WTC11 (cell line): ENCODE measurements around the gene CD164L2. TPM values are rescaled to one million over a fixed set of nuclear protein-coding genes. Genes with fewer than 3 reads are reported as not detected.
A peak's percentile ranks its signal among the peaks of the same experiment; 100 is the strongest.

ENCODE experiments used
- ATAC-seq: fragments of 200-7000 bp; cut with Tn5 transposase; 2 replicates; pipeline ENCODE4 v1.10.0; 2021; ENCODE audit warnings: mild to moderate bottlenecking, moderate library complexity
- CTCF ChIA-PET: fragments of 300-600 bp; sonication (Branson Sonifier 250); formaldehyde crosslinking; loops from one replicate; lab custom pipeline; 2021; ENCODE audit warnings: antibody characterized with exemption; lab: Charles Lee
- POLR2A ChIA-PET: fragments of 350-600 bp; sonication (Branson Sonifier 250); formaldehyde crosslinking; loops from one replicate; lab custom pipeline; 2021; ENCODE audit warnings: antibody characterized with exemption; lab: Charles Lee
- DNase-seq: peaks from one replicate; pipeline ENCODE4 v3.0.0; 2021; ENCODE audit warnings: low spot score
- H3K27ac Mint-ChIP-seq: 2 replicates; pipeline ENCODE4 v1.8.0; 2021; ENCODE audit warnings: mixed read lengths
- H3K27me3 Mint-ChIP-seq: 2 replicates; pipeline ENCODE4 v1.8.0; 2021; ENCODE audit warnings: low read depth, mild to moderate bottlenecking, moderate library complexity, mixed read lengths
- H3K36me3 Mint-ChIP-seq: 2 replicates; pipeline ENCODE4 v1.8.0; 2021; ENCODE audit warnings: mixed read lengths
- H3K4me1 Mint-ChIP-seq: 2 replicates; pipeline ENCODE4 v1.8.0; 2022; ENCODE audit warnings: mixed read lengths
- H3K4me3 Mint-ChIP-seq: 2 replicates; pipeline ENCODE4 v1.8.0; 2021; ENCODE audit warnings: mild to moderate bottlenecking, moderate library complexity, mixed read lengths
- H3K9me3 Mint-ChIP-seq: 2 replicates; pipeline ENCODE4 v1.8.0; 2021; ENCODE audit warnings: mixed read lengths
- ATF2 ChIP-seq: sonication (generic); formaldehyde crosslinking; IDR thresholded peaks from 2 replicates; pipeline ENCODE4 v1.8.1; 2022; ENCODE audit warnings: low read depth, missing genetic modification reagents, borderline replicate concordance
- CREM ChIP-seq: sonication (generic); formaldehyde crosslinking; IDR thresholded peaks from 2 replicates; pipeline ENCODE4 v1.8.1; 2022; ENCODE audit warnings: mild to moderate bottlenecking, missing genetic modification reagents, moderate library complexity
- ERG ChIP-seq: fragments of 250-450 bp; sonication (Bioruptor Pico); IDR thresholded peaks from 2 replicates; pipeline ENCODE4 v1.8.0; 2021; ENCODE audit warnings: mild to moderate bottlenecking
- ESRRA ChIP-seq: sonication (generic); formaldehyde crosslinking; IDR thresholded peaks from 2 replicates; pipeline ENCODE4 v1.8.1; 2022; ENCODE audit warnings: mild to moderate bottlenecking, missing genetic modification reagents, borderline replicate concordance
- FOXJ3 ChIP-seq: sonication (generic); formaldehyde crosslinking; IDR thresholded peaks from 2 replicates; pipeline ENCODE4 v1.9.0; 2021; ENCODE audit warnings: missing genetic modification reagents, mild to moderate bottlenecking, borderline replicate concordance
- FOXK1 ChIP-seq: sonication (generic); formaldehyde crosslinking; IDR thresholded peaks from 2 replicates; pipeline ENCODE4 v1.8.0; 2022; ENCODE audit warnings: mild to moderate bottlenecking, moderate library complexity, missing genetic modification reagents
- FOXP1 ChIP-seq: sonication (generic); formaldehyde crosslinking; IDR thresholded peaks from 2 replicates; pipeline ENCODE4 v1.8.0; 2022; ENCODE audit warnings: missing genetic modification reagents, mild to moderate bottlenecking, moderate library complexity, borderline replicate concordance
- FOXP4 ChIP-seq: sonication (generic); formaldehyde crosslinking; IDR thresholded peaks from 2 replicates; pipeline ENCODE4 v1.8.0; 2022; ENCODE audit warnings: mild to moderate bottlenecking, missing genetic modification reagents
- MAX ChIP-seq: sonication (generic); formaldehyde crosslinking; IDR thresholded peaks from 2 replicates; pipeline ENCODE4 v1.8.0; 2022; ENCODE audit warnings: mild to moderate bottlenecking, missing genetic modification reagents
- NFATC4 ChIP-seq: fragments of 250-450 bp; sonication (Bioruptor Pico); IDR thresholded peaks from 2 replicates; pipeline ENCODE4 v1.9.0; 2021; ENCODE audit warnings: mild to moderate bottlenecking
- NFE2L1 ChIP-seq: sonication (generic); formaldehyde crosslinking; IDR thresholded peaks from 2 replicates; pipeline ENCODE4 v1.8.1; 2023; ENCODE audit warnings: missing genetic modification reagents
- NR1H2 ChIP-seq: sonication (generic); formaldehyde crosslinking; IDR thresholded peaks from 2 replicates; pipeline ENCODE4 v1.9.0; 2021; ENCODE audit warnings: mild to moderate bottlenecking, moderate library complexity, missing genetic modification reagents
- OVOL2 ChIP-seq: fragments of 250-450 bp; sonication (Bioruptor Pico); IDR thresholded peaks from 2 replicates; pipeline ENCODE4 v1.9.0; 2021; ENCODE audit warnings: mild to moderate bottlenecking, borderline replicate concordance
- SMAD3 ChIP-seq: sonication (generic); formaldehyde crosslinking; IDR thresholded peaks from 2 replicates; pipeline ENCODE4 v1.8.0; 2022; ENCODE audit warnings: missing genetic modification reagents, mild to moderate bottlenecking, borderline replicate concordance
- SMAD4 ChIP-seq: sonication (generic); formaldehyde crosslinking; IDR thresholded peaks from 2 replicates; pipeline ENCODE4 v1.8.0; 2022; ENCODE audit warnings: mild to moderate bottlenecking, missing genetic modification reagents
- SOX15 ChIP-seq: fragments of 250-450 bp; sonication (Bioruptor Pico); IDR thresholded peaks from 2 replicates; pipeline ENCODE4 v1.9.0; 2021; ENCODE audit warnings: mild to moderate bottlenecking
- SP1 ChIP-seq: sonication (generic); formaldehyde crosslinking; conservative IDR thresholded peaks from 2 replicates; pipeline ENCODE4 v1.8.1; 2022; ENCODE audit warnings: missing genetic modification reagents
- ZNF121 ChIP-seq: sonication (generic); formaldehyde crosslinking; IDR thresholded peaks from 2 replicates; pipeline ENCODE4 v1.8.0; 2023; ENCODE audit warnings: missing genetic modification reagents
- ZNF263 ChIP-seq: sonication (generic); formaldehyde crosslinking; IDR thresholded peaks from 2 replicates; pipeline ENCODE4 v1.8.1; 2022; ENCODE audit warnings: low read depth, mild to moderate bottlenecking, moderate library complexity, missing genetic modification reagents
- ZNF317 ChIP-seq: sonication (generic); formaldehyde crosslinking; IDR thresholded peaks from 2 replicates; pipeline ENCODE4 v1.8.1; 2023; ENCODE audit warnings: low read depth, mild to moderate bottlenecking, moderate library complexity, missing genetic modification reagents, borderline replicate concordance
- ZNF416 ChIP-seq: fragments of 250-450 bp; sonication (Bioruptor Pico); IDR thresholded peaks from 2 replicates; pipeline ENCODE4 v1.9.0; 2021; ENCODE audit warnings: mild to moderate bottlenecking, inconsistent platforms
- ZNF671 ChIP-seq: fragments of 250-450 bp; sonication (Bioruptor Pico); IDR thresholded peaks from 2 replicates; pipeline ENCODE4 v1.8.0; 2021; ENCODE audit warnings: mild to moderate bottlenecking
- ZSCAN18 ChIP-seq: fragments of 250-450 bp; sonication (Bioruptor Pico); IDR thresholded peaks from 2 replicates; pipeline ENCODE4 v2.1.2; 2022; ENCODE audit warnings: mild to moderate bottlenecking, moderate library complexity
- total RNA-seq: library from RNA; stranded (reverse); gene quantifications from 3 replicates; pipeline ENCODE4 v1.2.3, GENCODE V29; 2021
- TF ChIP-seq, protein P1 (sequence below): sonication (generic); formaldehyde crosslinking; IDR thresholded peaks from 2 replicates; pipeline ENCODE4 v1.8.1; 2023; ENCODE audit warnings: mild to moderate bottlenecking, moderate library complexity, missing genetic modification reagents
- TF ChIP-seq, protein P2 (sequence below): sonication (generic); formaldehyde crosslinking; conservative IDR thresholded peaks from 2 replicates; pipeline ENCODE4 v1.8.1; 2022; ENCODE audit warnings: mild to moderate bottlenecking, missing genetic modification reagents
- TF ChIP-seq, protein P3 (sequence below): fragments of 200-600 bp; IDR thresholded peaks from 2 replicates; pipeline ENCODE4 v1.8.0; 2022; ENCODE audit warnings: antibody characterized with exemption

CD164L2 gene
- total RNA-seq, 1 experiment from 2014 or later: 5.5 TPM

GRCh38 chr1:27357281-27358037 lies 25.7 kb downstream of the CD164L2 start:
- H3K4me1 Mint-ChIP-seq: peaks cover 17% of the 10 kb centered on the region
- POLR2A ChIA-PET: interaction anchor here (0.6 to 1.2 kb wide), 3 partner anchors 9 to 71 kb away, joined by 3 to 6 read pairs (median 4); no protein-coding TSS in a partner anchor
- peak; percentile 70 for ATAC-seq
- H3K27me3 Mint-ChIP-seq: peaks cover 49% of the 10 kb centered on the region
- H3K4me3 Mint-ChIP-seq: peak overlapping the region; percentile 37
- no peak overlapping the region for H3K27ac Mint-ChIP-seq
- H3K36me3 Mint-ChIP-seq: no peaks in the 10 kb centered on the region
- H3K9me3 Mint-ChIP-seq: no peaks in the 10 kb centered on the region
- peak; percentile 87 for DNase-seq
- CTCF ChIA-PET: interaction anchor here (0.5 to 11.0 kb wide), 55 partner anchors 9 to 350 kb away, joined by 3 to 258 read pairs (median 5); partner anchors contain the start of genes CD164L2, FCN3, GPR3 and MAP3K6
- no peak for TF ChIP-seq ZNF317
- TF ChIP-seq NFE2L1 (CRISPR knock-in tag): no peak
- TF ChIP-seq MAX (CRISPR knock-in tag): peak; percentile 74
- no peak for TF ChIP-seq SMAD4 (CRISPR knock-in tag)
- no peak for TF ChIP-seq ZNF671 (CRISPR knock-in tag)
- peak; percentile 60; the same call in 1 of the 2 replicates for TF ChIP-seq FOXK1
- peak; percentile 75 for TF ChIP-seq SP1 (CRISPR knock-in tag)
- TF ChIP-seq SMAD3 (CRISPR knock-in tag): no peak
- no peak for TF ChIP-seq SOX15 (CRISPR knock-in tag)
- TF ChIP-seq ERG (CRISPR knock-in tag): no peak
- TF ChIP-seq NR1H2: no peak
- TF ChIP-seq, protein P1, sequence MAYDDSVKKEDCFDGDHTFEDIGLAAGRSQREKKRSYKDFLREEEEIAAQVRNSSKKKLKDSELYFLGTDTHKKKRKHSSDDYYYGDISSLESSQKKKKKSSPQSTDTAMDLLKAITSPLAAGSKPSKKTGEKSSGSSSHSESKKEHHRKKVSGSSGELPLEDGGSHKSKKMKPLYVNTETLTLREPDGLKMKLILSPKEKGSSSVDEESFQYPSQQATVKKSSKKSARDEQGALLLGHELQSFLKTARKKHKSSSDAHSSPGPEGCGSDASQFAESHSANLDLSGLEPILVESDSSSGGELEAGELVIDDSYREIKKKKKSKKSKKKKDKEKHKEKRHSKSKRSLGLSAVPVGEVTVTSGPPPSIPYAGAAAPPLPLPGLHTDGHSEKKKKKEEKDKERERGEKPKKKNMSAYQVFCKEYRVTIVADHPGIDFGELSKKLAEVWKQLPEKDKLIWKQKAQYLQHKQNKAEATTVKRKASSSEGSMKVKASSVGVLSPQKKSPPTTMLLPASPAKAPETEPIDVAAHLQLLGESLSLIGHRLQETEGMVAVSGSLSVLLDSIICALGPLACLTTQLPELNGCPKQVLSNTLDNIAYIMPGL (CRISPR knock-in tag): peak; percentile 66; the same call in 1 of the 2 replicates
- TF ChIP-seq, protein P2, sequence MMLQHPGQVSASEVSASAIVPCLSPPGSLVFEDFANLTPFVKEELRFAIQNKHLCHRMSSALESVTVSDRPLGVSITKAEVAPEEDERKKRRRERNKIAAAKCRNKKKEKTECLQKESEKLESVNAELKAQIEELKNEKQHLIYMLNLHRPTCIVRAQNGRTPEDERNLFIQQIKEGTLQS (CRISPR knock-in tag): no peak
- no peak for TF ChIP-seq ATF2 (CRISPR knock-in tag)
- no peak for TF ChIP-seq ZNF416 (CRISPR knock-in tag)
- peak; percentile 87; the same call in 1 of the 2 replicates for TF ChIP-seq ZNF121 (CRISPR knock-in tag)
- peak; percentile 61; the same call in 1 of the 2 replicates for TF ChIP-seq ZNF263 (CRISPR knock-in tag)
- no peak for TF ChIP-seq NFATC4 (CRISPR knock-in tag)
- TF ChIP-seq, protein P3, sequence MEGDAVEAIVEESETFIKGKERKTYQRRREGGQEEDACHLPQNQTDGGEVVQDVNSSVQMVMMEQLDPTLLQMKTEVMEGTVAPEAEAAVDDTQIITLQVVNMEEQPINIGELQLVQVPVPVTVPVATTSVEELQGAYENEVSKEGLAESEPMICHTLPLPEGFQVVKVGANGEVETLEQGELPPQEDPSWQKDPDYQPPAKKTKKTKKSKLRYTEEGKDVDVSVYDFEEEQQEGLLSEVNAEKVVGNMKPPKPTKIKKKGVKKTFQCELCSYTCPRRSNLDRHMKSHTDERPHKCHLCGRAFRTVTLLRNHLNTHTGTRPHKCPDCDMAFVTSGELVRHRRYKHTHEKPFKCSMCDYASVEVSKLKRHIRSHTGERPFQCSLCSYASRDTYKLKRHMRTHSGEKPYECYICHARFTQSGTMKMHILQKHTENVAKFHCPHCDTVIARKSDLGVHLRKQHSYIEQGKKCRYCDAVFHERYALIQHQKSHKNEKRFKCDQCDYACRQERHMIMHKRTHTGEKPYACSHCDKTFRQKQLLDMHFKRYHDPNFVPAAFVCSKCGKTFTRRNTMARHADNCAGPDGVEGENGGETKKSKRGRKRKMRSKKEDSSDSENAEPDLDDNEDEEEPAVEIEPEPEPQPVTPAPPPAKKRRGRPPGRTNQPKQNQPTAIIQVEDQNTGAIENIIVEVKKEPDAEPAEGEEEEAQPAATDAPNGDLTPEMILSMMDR: peak; percentile 100
- no peak; the same call in 1 of the 2 replicates for TF ChIP-seq ESRRA (CRISPR knock-in tag)
- no peak for TF ChIP-seq FOXJ3 (CRISPR knock-in tag)
- 0 out of 2 replicates have a peak, but pooled peaks have one; percentile 34 for TF ChIP-seq FOXP4 (CRISPR knock-in tag)
- TF ChIP-seq CREM (CRISPR knock-in tag): no peak
- TF ChIP-seq OVOL2: no peak
- peak; percentile 70; the same call in 1 of the 2 replicates for TF ChIP-seq FOXP1 (CRISPR knock-in tag)
- TF ChIP-seq ZSCAN18 (CRISPR knock-in tag): no peak
